HepG2 (cell line): ENCODE measurements around the gene PDILT. TPM values are rescaled to one million over a fixed set of nuclear protein-coding genes. Genes with fewer than 3 reads are reported as not detected.

Experiments
- ATAC-seq: fragments of 200-7000 bp; cut with Tn5 transposase; 3 replicates; pipeline ENCODE4 v1.9.1; 2020; ENCODE audit warnings: mild to moderate bottlenecking, moderate library complexity
- BruUV-seq: library from RNA; stranded (reverse); fragments of 400-500 nt; replicated peaks from 2 replicates; lab custom pipeline; 2021; lab: Mats Ljungman, UMichigan
- CTCF ChIA-PET: fragments of 300-600 bp; formaldehyde crosslinking; extraction: SDS; loops from one replicate; lab custom pipeline; 2021; ENCODE audit warnings: low total read pairs, inconsistent platforms, low intra/inter-chr PET ratio; lab: Yijun Ruan, JAX
- POLR2A ChIA-PET: fragments of 350-600 bp; sonication (Branson Sonifier 250); formaldehyde crosslinking; loops from one replicate; lab custom pipeline; 2020; ENCODE audit warnings: antibody characterized with exemption, inconsistent platforms; lab: Yijun Ruan, JAX
- DNase-seq: peaks from one replicate; pipeline ENCODE4 v3.0.0-alpha.2; 2015; ENCODE audit warnings: low spot score
- FAIRE-seq: peaks from 3 replicates; lab custom pipeline; 2011; peaks lifted over from hg19 to GRCh38; lab: Jason Lieb, UNC
- H2AFZ ChIP-seq: one replicate; pipeline ENCODE4 v1.6.1; 2011; ENCODE audit warnings: low read length, inconsistent platforms
- H3K27ac ChIP-seq: fragments of 300-600 bp; 3 replicates; pipeline ENCODE4 v1.8.0; 2011; ENCODE audit warnings: mixed run types, mild to moderate bottlenecking, mixed read lengths, low read length, inconsistent platforms; ENCODE audit not compliant: insufficient read depth; ENCODE audit errors: extremely low read length
- H3K27me3 ChIP-seq, 2 experiments: fragments of 200-600 bp in 1 of 2; 2 replicates in 1 of 2; 3 replicates in 1 of 2; pipeline versions ENCODE4 v1.6.0 to v1.8.0; 2011; ENCODE audit warnings: low read length in 2 of 2, mild to moderate bottlenecking in 2 of 2, moderate library complexity in 2 of 2, inconsistent platforms in 1 of 2; ENCODE audit not compliant: insufficient read depth in 2 of 2, control insufficient read depth in 1 of 2
- H3K36me3 ChIP-seq, 2 experiments: fragments of 200-600 bp in 1 of 2; replicated peaks in 1 of 2; 2 replicates in 1 of 2; 3 replicates in 1 of 2; pipeline versions ENCODE4 v1.5.1 to v1.8.0; 2011; ENCODE audit warnings: low read length in 2 of 2, inconsistent platforms in 1 of 2; ENCODE audit not compliant: insufficient read depth in 2 of 2, control insufficient read depth in 1 of 2
- H3K4me1 ChIP-seq: 2 replicates; pipeline ENCODE4 v1.5.1; 2012; ENCODE audit warnings: low read length, inconsistent platforms; ENCODE audit not compliant: insufficient read depth
- H3K4me2 ChIP-seq: 2 replicates; pipeline ENCODE4 v1.6.0; 2011; ENCODE audit warnings: low read depth, low read length, inconsistent platforms
- H3K4me3 ChIP-seq, 3 experiments: fragments of 200-600 bp in 1 of 3; sonication (generic), shearing (Covaris generic) in 1 of 3; replicated peaks in 1 of 3; 2 replicates each; pipeline ENCODE4 v1.5.1; 2011 to 2016; ENCODE audit warnings: low read length in 3 of 3, inconsistent platforms in 2 of 3, low read depth in 2 of 3, mild to moderate bottlenecking in 2 of 3, control low read depth in 1 of 3, mixed read lengths in 1 of 3; ENCODE audit not compliant: insufficient read depth in 1 of 3
- H3K79me2 ChIP-seq: one replicate; pipeline ENCODE4 v1.6.1; 2011; ENCODE audit warnings: low read length, inconsistent platforms; ENCODE audit not compliant: insufficient read depth
- H3K9ac ChIP-seq: 2 replicates; pipeline ENCODE4 v1.6.0; 2011; ENCODE audit warnings: mild to moderate bottlenecking, low read depth, low read length, inconsistent platforms; ENCODE audit not compliant: insufficient read depth
- H3K9me3 ChIP-seq: 2 replicates; pipeline ENCODE4 v1.5.1; 2012; ENCODE audit warnings: mild to moderate bottlenecking, low read length
- H4K20me1 ChIP-seq: 2 replicates; pipeline ENCODE4 v1.6.0; 2011; ENCODE audit warnings: inconsistent platforms, mild to moderate bottlenecking, low read length, moderate library complexity; ENCODE audit not compliant: insufficient read depth
- CHD2 ChIP-seq: IDR thresholded peaks from 2 replicates; pipeline ENCODE4 v1.6.1; 2011; ENCODE audit warnings: low read depth, low read length, improper control_type of control experiment
- GLMP ChIP-seq: sonication (generic); formaldehyde crosslinking; IDR thresholded peaks from 2 replicates; pipeline ENCODE4 v1.9.0; 2021; ENCODE audit warnings: missing genetic modification reagents, mild to moderate bottlenecking, borderline replicate concordance
- MZF1 ChIP-seq: sonication (generic); formaldehyde crosslinking; IDR thresholded peaks from 2 replicates; pipeline ENCODE4 v1.8.1; 2023; ENCODE audit warnings: mild to moderate bottlenecking, missing genetic modification reagents, borderline replicate concordance
- PTBP1 ChIP-seq: fragments of 200-400 bp; formaldehyde crosslinking; IDR thresholded peaks from 2 replicates; pipeline ENCODE4 v1.6.1; 2018; ENCODE audit warnings: low read length, low read depth; ENCODE audit not compliant: poor library complexity, severe bottlenecking
- ZNF24 ChIP-seq: fragments of 450-650 bp; IDR thresholded peaks from 2 replicates; pipeline ENCODE4 v1.6.1; 2017; ENCODE audit warnings: antibody characterized with exemption, mild to moderate bottlenecking
- ZNF34 ChIP-seq: sonication (generic); formaldehyde crosslinking; IDR thresholded peaks from 2 replicates; pipeline ENCODE4 v1.4.0; 2020; ENCODE audit warnings: mild to moderate bottlenecking, missing genetic modification reagents, borderline replicate concordance
- ZNF512B ChIP-seq: sonication (generic); formaldehyde crosslinking; IDR thresholded peaks from 2 replicates; pipeline ENCODE4 v1.5.1; 2020; ENCODE audit warnings: missing genetic modification reagents, mild to moderate bottlenecking, borderline replicate concordance
- ZNF563 ChIP-seq: sonication (generic); formaldehyde crosslinking; IDR thresholded peaks from 2 replicates; pipeline ENCODE4 v1.8.0; 2022; ENCODE audit warnings: mild to moderate bottlenecking, moderate library complexity, missing genetic modification reagents
- WGBS: methylation state at CpG from one replicate; pipeline ENCODE4 v1.1.6; 2017; ENCODE audit warnings: low lambda C conversion rate; 5-methylcytosine and 5-hydroxymethylcytosine counted together
- in situ Hi-C: cut with HindIII; loops from 2 replicates; pipeline ENCODE4 v1.10.0; 2017; ENCODE audit warnings: low pct_unique_long_range_greater_than_20kb; ENCODE audit not compliant: extremely low pct_ligation_motif_present
- intact Hi-C: fragments of 100-400 bp; cut with micrococcal nuclease; formaldehyde crosslinking; loops from one replicate; pipeline ENCODE4 v1.10.0; 2022; ENCODE audit not compliant: unreplicated experiment
- polyA plus RNA-seq, 8 experiments: library from polyadenylated mRNA; depleted of rRNA in 3 of 8; stranded (reverse) in 7 of 8; unstranded in 1 of 8; fragments of >200 nt; fragmentation: Illumina TruSeq in 4 of 8; extraction: Trizol in 4 of 8; gene quantifications; 2 replicates each; pipeline versions ENCODE4 v1.2.1 to v1.2.3, GENCODE V29; 2011 to 2016; ENCODE audit warnings: low read depth in 4 of 8, missing spikeins in 1 of 8, mixed read lengths in 1 of 8; ENCODE audit not compliant: insufficient read depth in 1 of 8
- total RNA-seq, 5 experiments: library from RNA; depleted of rRNA; stranded (reverse); fragments of >200 nt; fragmentation: Illumina TruSeq; extraction: Trizol; gene quantifications; 2 replicates each; pipeline ENCODE4 v1.2.3, GENCODE V29; 2016; ENCODE audit warnings: low read depth in 1 of 5

Gene PDILT
- total and polyA plus RNA-seq, 2 of the 13 experiments (the other 11 are each of a cell fraction or from before 2014, with no cell fraction given), result not detected

GRCh38 chr16:20344611-20345010, 59.9 kb downstream of the PDILT start (continued):
- TF ChIP-seq PTBP1, result no peak
- no peak for TF ChIP-seq ZNF512B (CRISPR knock-in tag)
- no peak for TF ChIP-seq GLMP (CRISPR knock-in tag)

- Histone ChIP-seq H3K4me3 (no peak overlapping the region), H4K20me1 (no peaks in the 10 kb centered on the region), H3K9me3 (no peaks in the 10 kb centered on the region), H3K9ac (no peak overlapping the region), H3K36me3 (no peaks in the 10 kb centered on the region), H3K4me1 (no peaks in the 10 kb centered on the region)
- POLR2A ChIA-PET, result no interaction called here
- WGBS, result 20% methylated on average over 3 of the region's 3 CpGs
- in situ Hi-C loops, result no loop called here
- no TSS peak for BruUV-seq
- CTCF ChIA-PET, result no interaction called here
- ATAC-seq, result no peak
- no peak for TF ChIP-seq ZNF24
- TF ChIP-seq CHD2, result no peak
- no peak for TF ChIP-seq ZNF563 (CRISPR knock-in tag)
- TF ChIP-seq MZF1 (CRISPR knock-in tag), result no peak
- TF ChIP-seq ZNF34 (CRISPR knock-in tag), result no peak
- TF ChIP-seq, all 625 proteins: peak for 0
- H3K27me3 ChIP-seq, result peaks cover 0 to 24% of the 10 kb centered on the region in 2 experiments; a peak in 4 of 5 replicates
- DNase-seq (no peak), FAIRE-seq (no peak)
- H3K79me2 ChIP-seq, result no peaks in the 10 kb centered on the region
- no peak overlapping the region for H3K4me2 ChIP-seq
- H2AFZ ChIP-seq, result no peak overlapping the region
- intact Hi-C loops, result no loop called here
- no peak overlapping the region for H3K27ac ChIP-seq
These were observed 64.8 kb downstream of the PDILT start for GRCh38 chr16:20339744-20340143.
